GM12875 (cell line): Measurements from ENCODE around the gene TMPRSS7.

Experiments
- H3K4me3 ChIP-seq: one replicate; pipeline ENCODE4 v1.5.1; 2011; ENCODE audit warnings: low read depth, low read length, control low read depth
- TF ChIP-seq, protein P1 (sequence below): IDR thresholded peaks from 2 replicates; pipeline ENCODE4 v1.5.1; 2011; ENCODE audit warnings: low read depth, mild to moderate bottlenecking, control low read depth, inconsistent platforms, low read length, moderate library complexity, borderline replicate concordance; ENCODE audit not compliant: insufficient read depth

The TMPRSS7 gene

GRCh38 chr3:112042842-112043280 is 8.3 kb downstream of the TMPRSS7 start:
- TF ChIP-seq, protein P1, sequence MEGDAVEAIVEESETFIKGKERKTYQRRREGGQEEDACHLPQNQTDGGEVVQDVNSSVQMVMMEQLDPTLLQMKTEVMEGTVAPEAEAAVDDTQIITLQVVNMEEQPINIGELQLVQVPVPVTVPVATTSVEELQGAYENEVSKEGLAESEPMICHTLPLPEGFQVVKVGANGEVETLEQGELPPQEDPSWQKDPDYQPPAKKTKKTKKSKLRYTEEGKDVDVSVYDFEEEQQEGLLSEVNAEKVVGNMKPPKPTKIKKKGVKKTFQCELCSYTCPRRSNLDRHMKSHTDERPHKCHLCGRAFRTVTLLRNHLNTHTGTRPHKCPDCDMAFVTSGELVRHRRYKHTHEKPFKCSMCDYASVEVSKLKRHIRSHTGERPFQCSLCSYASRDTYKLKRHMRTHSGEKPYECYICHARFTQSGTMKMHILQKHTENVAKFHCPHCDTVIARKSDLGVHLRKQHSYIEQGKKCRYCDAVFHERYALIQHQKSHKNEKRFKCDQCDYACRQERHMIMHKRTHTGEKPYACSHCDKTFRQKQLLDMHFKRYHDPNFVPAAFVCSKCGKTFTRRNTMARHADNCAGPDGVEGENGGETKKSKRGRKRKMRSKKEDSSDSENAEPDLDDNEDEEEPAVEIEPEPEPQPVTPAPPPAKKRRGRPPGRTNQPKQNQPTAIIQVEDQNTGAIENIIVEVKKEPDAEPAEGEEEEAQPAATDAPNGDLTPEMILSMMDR = no peak

GRCh38 chr3:112043621-112044201 is 9.2 kb downstream of the TMPRSS7 start:
- TF ChIP-seq, protein P1 = peak; percentile 78
- no peak overlapping the region for H3K4me3 ChIP-seq

More at GRCh38 chr3:112042842-112043280, 8.3 kb downstream of the TMPRSS7 start:
- no peak overlapping the region for H3K4me3 ChIP-seq

DNA sequence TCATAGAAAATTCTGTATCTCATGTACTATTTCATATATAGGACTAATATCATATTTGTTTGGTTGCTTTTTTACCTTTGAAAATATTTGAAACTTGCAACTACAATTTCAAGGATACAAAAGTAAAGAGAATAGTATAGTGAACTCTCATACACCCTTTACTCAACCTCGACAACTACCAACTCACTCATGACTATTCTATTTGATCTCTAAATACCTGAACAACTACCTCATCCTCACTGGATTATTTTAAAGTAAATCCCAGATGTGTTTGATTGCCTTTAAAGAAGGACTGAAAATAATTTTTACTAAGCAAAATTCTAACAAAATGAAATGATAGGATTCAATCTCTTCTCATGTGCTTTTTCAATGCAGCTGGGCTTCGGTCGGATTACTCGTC is 12.1 kb downstream of the TMPRSS7 start:
- H3K4me3 ChIP-seq = no peak overlapping the region
- TF ChIP-seq, protein P1 = no peak

GRCh38 chr3:112047264-112047663 is 12.7 kb downstream of the TMPRSS7 start:
- no peak overlapping the region for H3K4me3 ChIP-seq
- TF ChIP-seq, protein P1 = no peak

DNA sequence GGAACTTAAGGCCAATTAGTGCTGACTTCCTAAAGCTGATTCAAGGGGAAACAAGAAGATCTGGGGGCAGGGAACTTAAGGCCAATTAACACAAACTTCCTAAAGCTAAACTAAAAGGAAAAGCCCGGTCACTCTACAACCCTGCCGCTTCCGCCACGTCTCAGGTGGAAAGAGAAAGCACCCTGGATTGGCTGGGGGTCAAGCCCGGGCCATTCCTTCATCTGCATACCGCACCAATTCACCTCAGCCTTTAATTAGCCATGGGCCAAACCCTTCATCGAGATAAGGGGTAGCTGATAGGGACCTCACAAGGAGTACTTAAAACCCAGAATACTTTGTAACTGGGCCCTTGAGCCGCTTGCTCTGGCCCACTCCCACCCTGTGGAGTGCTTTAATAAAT is 14.4 kb downstream of the TMPRSS7 start:
- TF ChIP-seq, protein P1 = no peak
- H3K4me3 ChIP-seq = no peak overlapping the region

- TF ChIP-seq, protein P1 = no peak
- H3K4me3 ChIP-seq = no peak overlapping the region
Measured at GRCh38 chr3:112053229-112053628, 18.7 kb downstream of the TMPRSS7 start.

GRCh38 chr3:112056451-112056929 is 22.0 kb downstream of the TMPRSS7 start:
- TF ChIP-seq, protein P1 = no peak
- no peak overlapping the region for H3K4me3 ChIP-seq
